GM13976 (cell line): ENCODE data around the gene ZCCHC9.

Experiments
- DNase-seq: peaks from one replicate; pipeline ENCODE4 v3.0.0; 2012; ENCODE audit warnings: low spot score
- in situ Hi-C: fragments of 300-500 bp; cut with MboI; formaldehyde crosslinking; loops from one replicate; pipeline ENCODE4 v1.12.0; 2022; ENCODE audit warnings: low sequenced_read_pairs, mixed read lengths, inconsistent platforms; ENCODE audit not compliant: unreplicated experiment
- TF ChIP-seq, protein P1 (sequence below): IDR thresholded peaks from 2 replicates; pipeline ENCODE4 v1.5.1; 2012; ENCODE audit warnings: borderline replicate concordance, mild to moderate bottlenecking; ENCODE audit not compliant: insufficient read depth; ENCODE audit errors: extremely low read depth, missing control alignments, control extremely low read depth

Gene ZCCHC9

DNA sequence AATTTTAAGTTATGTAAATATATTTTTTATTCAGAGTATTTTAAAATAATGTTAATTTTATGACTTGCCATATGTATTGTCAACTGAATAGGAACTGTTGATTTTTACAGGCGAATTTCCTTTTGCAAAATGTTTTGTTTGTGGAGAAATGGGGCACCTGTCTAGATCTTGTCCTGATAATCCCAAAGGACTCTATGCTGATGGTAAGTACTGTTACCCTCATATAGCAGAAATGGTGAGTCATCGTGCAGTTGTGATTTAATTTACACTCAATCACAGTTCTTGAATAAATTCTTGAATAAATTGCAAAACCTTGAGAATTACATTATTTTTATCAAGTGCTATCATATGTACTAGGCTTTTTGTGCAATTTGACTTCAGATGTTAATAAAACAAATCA is 7.4 kb downstream of the ZCCHC9 start:
- in situ Hi-C loops: no loop called here
- TF ChIP-seq, protein P1, sequence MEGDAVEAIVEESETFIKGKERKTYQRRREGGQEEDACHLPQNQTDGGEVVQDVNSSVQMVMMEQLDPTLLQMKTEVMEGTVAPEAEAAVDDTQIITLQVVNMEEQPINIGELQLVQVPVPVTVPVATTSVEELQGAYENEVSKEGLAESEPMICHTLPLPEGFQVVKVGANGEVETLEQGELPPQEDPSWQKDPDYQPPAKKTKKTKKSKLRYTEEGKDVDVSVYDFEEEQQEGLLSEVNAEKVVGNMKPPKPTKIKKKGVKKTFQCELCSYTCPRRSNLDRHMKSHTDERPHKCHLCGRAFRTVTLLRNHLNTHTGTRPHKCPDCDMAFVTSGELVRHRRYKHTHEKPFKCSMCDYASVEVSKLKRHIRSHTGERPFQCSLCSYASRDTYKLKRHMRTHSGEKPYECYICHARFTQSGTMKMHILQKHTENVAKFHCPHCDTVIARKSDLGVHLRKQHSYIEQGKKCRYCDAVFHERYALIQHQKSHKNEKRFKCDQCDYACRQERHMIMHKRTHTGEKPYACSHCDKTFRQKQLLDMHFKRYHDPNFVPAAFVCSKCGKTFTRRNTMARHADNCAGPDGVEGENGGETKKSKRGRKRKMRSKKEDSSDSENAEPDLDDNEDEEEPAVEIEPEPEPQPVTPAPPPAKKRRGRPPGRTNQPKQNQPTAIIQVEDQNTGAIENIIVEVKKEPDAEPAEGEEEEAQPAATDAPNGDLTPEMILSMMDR: no peak
- no peak for DNase-seq

DNA sequence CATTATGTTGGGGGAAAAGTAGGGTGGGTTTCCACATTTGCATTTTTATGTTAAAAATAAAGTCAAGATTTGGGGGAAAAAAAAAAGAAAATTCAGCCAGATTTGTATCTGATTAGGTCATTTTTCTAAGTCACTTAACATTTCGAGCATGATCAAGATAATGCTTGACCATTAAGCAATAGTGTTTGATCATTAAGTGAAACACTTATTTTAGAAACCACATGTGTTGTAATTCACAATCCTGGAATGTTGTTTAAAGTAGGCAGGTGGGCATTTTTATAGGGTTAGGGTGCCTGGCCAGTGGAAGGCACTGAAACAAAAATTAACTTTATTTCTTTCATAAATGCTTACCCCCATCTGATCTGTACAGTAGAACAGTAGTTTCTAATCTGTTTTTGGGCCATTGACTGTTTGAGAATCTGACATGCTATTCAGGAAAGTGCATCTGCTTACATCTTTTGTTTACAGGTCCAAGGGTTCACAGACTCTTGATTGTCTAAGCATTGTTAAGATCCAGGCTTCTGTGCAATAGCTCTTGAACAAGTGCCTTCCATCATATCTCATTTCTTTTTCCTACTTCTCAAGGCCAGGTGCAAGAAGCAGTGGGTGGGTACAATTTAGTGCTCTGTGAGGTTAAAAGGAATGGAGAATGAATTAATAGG is 9.1 kb downstream of the ZCCHC9 start:
- TF ChIP-seq, protein P1: no peak
- no peak for DNase-seq
- in situ Hi-C loops: no loop called here

DNA sequence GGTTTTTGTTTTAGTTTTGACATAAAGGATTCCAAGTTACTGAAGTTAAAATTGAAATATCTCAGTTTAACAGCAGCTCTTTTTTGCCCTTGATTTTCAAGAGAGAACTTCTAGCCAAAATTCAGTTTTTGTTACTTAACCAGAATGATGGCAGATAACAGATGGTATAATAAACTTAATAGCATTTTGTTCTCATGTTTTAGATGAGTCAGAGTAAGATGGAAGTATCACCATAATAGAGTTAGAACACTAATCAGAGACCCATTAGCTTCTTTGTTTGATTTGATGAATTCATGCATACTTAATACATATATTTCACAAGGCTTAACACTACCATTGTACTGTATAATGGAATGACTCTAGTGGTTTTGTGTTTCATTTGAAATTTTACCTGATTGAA is 11.9 kb downstream of the ZCCHC9 start:
- no peak for DNase-seq
- TF ChIP-seq, protein P1: no peak
- in situ Hi-C loops: no loop called here

DNA sequence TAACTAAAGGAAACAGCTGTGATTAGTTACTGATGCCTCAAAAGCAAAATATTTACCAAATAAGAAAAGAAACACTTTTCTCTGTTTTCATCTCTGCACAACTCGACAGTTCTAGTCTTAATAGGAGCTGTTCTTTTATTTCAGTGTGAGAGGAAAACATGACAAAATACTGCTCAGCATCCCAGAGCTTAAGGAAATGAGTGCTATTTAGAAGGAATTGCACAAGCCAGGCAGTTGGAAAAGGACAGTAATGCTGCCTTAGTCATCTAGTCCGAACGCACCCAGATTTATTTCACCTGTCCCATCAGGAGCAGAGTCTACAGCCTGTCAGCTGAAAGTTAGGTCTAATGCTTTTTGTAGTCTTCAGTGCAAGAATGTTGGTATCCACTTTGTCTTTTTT is 12.3 kb downstream of the ZCCHC9 start:
- TF ChIP-seq, protein P1: no peak
- DNase-seq: no peak
- in situ Hi-C loops: no loop called here

DNA sequence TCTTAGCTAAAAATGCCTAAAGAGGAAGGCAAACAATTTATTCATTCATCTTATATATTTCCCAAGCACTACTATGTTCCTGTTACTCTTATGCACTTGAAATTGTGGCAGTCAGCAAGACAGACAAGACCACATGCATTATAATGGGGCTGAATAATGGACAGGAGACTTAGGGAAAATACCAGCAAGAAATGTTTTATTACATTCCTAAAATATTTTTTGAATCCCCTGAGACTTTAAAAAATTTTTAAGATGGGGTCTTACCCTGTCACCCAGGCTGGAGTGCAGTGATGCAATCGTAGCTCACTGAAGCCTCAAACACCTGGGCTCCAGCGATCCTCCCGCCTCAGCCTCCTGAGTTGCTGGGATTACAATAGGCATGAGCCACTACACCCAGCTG is 13.2 kb downstream of the ZCCHC9 start:
- no peak for DNase-seq
- TF ChIP-seq, protein P1: no peak
- in situ Hi-C loops: no loop called here

DNA sequence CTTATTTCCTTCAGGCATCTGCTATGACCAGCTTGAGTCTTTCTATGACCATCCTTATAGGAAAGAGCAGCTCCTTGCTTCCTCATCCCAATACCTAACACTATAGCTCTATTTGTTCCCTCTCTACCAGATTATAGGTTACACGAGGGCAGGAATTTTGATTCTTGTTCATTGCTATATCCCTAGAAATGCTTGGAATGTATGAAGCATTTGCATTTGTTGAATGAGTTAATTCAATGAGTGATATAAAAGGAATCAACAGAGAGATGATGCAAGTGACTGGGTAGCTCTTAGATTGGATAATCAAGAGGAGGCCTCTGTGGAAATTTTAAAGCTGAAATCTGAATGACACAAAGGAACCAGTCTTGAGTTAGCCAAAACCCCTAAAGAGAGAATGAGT is 13.9 kb downstream of the ZCCHC9 start:
- TF ChIP-seq, protein P1: no peak
- DNase-seq: no peak
- in situ Hi-C loops: no loop called here

DNA sequence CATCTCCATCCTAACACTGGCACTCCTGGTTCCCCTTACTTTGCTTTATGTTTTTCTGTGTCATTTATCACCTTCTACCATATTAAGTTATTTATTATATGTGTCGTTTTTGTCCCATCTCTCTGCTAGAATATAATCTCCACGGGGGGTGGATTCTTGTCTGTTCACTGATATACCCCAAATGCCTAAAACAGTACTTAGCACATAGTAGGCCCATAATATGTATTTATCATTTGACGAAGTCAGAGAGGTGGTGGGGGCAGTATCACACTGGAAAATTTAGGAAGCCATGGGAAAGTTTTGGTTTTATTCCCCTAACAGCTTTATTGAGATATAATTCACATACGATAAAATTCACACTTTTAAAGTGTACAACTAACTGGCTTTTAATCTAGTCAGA is 14.4 kb downstream of the ZCCHC9 start:
- in situ Hi-C loops: no loop called here
- DNase-seq: no peak
- TF ChIP-seq, protein P1: no peak
